Measurements from ENCODE around the gene LMTK3.

The LMTK3 gene

DNA sequence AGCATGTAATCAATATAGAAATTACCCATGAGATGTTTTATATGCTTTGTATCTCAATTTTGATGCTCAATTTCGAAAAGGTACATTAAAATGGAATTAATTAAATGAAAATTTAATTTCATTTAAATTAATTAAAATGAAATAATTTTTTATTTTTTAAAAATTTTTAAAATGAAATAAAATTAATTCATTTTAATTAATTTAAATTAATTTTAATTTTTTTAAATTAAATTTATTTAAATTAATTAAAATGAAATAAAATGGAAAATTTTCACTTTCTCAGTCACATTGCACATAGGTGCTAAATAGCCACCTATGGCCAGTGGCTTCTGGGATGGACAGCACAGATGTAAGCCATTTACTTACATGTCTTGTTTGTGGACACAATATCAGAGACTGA is 36.1 kb upstream of the LMTK3 start:
- TF ChIP-seq FOXM1 (IDR thresholded peaks at IDR 0.05; ENCODE audit: borderline replicate concordance, low read depth) = no peak
- TF ChIP-seq RAD21 (IDR thresholded peaks at IDR 0.05; ENCODE audit: low read depth) = no peak
- TF ChIP-seq, protein P1, sequence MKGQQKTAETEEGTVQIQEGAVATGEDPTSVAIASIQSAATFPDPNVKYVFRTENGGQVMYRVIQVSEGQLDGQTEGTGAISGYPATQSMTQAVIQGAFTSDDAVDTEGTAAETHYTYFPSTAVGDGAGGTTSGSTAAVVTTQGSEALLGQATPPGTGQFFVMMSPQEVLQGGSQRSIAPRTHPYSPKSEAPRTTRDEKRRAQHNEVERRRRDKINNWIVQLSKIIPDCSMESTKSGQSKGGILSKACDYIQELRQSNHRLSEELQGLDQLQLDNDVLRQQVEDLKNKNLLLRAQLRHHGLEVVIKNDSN (IDR thresholded peaks at IDR 0.05) = no peak
- TF ChIP-seq EGR1 (IDR thresholded peaks at IDR 0.05) = no peak
- TF ChIP-seq YY1 (IDR thresholded peaks at IDR 0.05; ENCODE audit: low read depth) = no peak
- no peak for TF ChIP-seq TAF1 (IDR thresholded peaks at IDR 0.05; ENCODE audit: low read depth)

DNA sequence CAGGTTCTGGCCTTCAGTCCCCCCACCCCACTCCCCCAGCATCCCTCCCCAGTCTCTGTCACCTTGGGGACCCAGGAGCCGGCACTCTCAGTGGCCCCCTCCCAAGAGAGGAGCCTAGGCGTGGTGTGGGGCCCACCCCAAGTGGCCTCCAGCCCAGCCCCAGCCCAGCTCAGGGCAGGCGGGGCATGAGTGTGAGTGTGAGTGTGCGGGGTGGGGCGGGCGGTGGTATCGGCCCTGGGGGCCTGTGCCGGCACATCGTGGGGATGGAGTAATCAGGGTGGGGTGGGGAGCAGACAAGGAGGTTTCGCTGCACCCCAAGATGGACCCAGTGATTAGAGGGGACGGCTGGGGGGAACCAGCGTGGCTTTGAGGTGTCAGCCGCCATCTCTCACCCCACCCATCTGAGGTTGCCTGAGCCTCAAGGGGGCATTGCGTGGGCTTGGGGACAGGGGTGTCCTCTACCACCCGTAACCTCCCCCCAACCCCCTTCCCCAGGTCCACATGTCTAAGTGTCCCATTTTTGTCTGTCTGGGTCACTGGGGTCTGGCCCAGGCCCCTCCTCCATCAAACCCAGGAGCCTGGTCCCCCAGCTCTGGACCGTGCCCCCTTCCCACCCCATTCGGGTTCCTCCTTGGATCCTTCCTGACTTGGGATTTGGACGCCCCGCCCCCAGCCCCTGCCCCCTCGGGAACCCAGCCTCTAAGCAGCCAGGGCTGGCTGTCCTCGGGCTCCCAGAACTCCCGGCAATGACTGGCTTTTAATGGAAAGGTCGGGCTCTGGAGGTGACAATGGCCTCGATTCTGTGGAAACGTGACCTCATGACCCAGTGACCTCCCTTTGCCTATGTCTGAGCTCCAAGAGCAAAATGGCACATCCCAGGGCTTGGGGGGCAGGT is 33.5 kb upstream of the LMTK3 start:
- no peak for TF ChIP-seq NFIC (IDR thresholded peaks at IDR 0.05)
- TF ChIP-seq RAD21 (IDR thresholded peaks at IDR 0.05; ENCODE audit: low read depth) = no peak
- TF ChIP-seq, protein P2, sequence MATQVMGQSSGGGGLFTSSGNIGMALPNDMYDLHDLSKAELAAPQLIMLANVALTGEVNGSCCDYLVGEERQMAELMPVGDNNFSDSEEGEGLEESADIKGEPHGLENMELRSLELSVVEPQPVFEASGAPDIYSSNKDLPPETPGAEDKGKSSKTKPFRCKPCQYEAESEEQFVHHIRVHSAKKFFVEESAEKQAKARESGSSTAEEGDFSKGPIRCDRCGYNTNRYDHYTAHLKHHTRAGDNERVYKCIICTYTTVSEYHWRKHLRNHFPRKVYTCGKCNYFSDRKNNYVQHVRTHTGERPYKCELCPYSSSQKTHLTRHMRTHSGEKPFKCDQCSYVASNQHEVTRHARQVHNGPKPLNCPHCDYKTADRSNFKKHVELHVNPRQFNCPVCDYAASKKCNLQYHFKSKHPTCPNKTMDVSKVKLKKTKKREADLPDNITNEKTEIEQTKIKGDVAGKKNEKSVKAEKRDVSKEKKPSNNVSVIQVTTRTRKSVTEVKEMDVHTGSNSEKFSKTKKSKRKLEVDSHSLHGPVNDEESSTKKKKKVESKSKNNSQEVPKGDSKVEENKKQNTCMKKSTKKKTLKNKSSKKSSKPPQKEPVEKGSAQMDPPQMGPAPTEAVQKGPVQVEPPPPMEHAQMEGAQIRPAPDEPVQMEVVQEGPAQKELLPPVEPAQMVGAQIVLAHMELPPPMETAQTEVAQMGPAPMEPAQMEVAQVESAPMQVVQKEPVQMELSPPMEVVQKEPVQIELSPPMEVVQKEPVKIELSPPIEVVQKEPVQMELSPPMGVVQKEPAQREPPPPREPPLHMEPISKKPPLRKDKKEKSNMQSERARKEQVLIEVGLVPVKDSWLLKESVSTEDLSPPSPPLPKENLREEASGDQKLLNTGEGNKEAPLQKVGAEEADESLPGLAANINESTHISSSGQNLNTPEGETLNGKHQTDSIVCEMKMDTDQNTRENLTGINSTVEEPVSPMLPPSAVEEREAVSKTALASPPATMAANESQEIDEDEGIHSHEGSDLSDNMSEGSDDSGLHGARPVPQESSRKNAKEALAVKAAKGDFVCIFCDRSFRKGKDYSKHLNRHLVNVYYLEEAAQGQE (IDR thresholded peaks at IDR 0.05; ENCODE audit: low read depth) = no peak
- no peak for TF ChIP-seq EGR1 (IDR thresholded peaks at IDR 0.05)
- TF ChIP-seq CREB1 (IDR thresholded peaks at IDR 0.05; ENCODE audit: low read depth) = no peak
- no peak for TF ChIP-seq TAF1 (IDR thresholded peaks at IDR 0.05; ENCODE audit: low read depth)
- no peak for TF ChIP-seq TCF12 (IDR thresholded peaks at IDR 0.05; ENCODE audit: low read depth)
- TF ChIP-seq, protein P1 (IDR thresholded peaks at IDR 0.05) = no peak
- TF ChIP-seq, protein P3, sequence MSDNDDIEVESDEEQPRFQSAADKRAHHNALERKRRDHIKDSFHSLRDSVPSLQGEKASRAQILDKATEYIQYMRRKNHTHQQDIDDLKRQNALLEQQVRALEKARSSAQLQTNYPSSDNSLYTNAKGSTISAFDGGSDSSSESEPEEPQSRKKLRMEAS (IDR thresholded peaks at IDR 0.05) = no peak
- no peak for TF ChIP-seq ZBTB7A (IDR thresholded peaks at IDR 0.05; ENCODE audit: low read depth)
- TF ChIP-seq EP300 (IDR thresholded peaks at IDR 0.05; ENCODE audit: borderline replicate concordance) = no peak
- no peak for TF ChIP-seq YY1 (IDR thresholded peaks at IDR 0.05; ENCODE audit: low read depth)
- TF ChIP-seq FOXM1 (IDR thresholded peaks at IDR 0.05; ENCODE audit: borderline replicate concordance, low read depth) = no peak
- TF ChIP-seq TEAD4 (IDR thresholded peaks at IDR 0.05) = no peak
- no peak for TF ChIP-seq CEBPB (IDR thresholded peaks at IDR 0.05)

DNA sequence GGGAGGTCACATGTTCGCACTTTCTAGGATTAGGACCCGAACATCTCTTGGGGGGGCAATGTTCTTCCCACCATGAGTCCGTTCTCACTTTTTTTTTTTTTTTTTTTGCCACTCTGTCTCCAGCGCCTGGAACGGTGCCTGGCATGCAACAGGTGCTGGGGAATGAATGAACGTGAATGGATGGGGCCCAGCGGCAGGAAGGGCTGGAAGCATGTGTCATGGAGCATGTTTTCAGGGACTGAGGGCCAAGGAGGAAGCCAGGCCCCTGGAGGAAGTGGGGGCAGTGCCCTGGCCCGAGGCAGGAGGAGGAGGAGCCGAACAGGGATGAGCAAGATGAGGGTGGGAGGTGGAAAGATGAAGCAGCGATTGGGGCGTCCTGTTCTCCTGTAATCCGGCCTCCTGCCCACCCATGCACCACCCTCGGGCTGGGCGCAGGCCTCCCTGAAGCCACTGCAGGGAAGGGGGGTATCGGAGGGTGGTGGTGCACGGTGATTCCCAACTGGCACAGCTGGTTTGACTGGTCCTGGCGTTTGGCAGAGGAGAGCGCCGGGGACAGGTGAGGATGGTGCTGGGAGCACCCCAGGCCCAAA is 31.6 kb upstream of the LMTK3 start:
- TF ChIP-seq YY1 (IDR thresholded peaks at IDR 0.05; ENCODE audit: low read depth) (peak; percentile 59; the same call in 1 of the 2 replicates), NFIC (IDR thresholded peaks at IDR 0.05) (peak; percentile 87), TCF12 (IDR thresholded peaks at IDR 0.05; ENCODE audit: low read depth) (peak; percentile 89), EP300 (IDR thresholded peaks at IDR 0.05; ENCODE audit: borderline replicate concordance) (peak; percentile 78; the same call in 1 of the 2 replicates), FOXM1 (IDR thresholded peaks at IDR 0.05; ENCODE audit: borderline replicate concordance, low read depth) (peak; percentile 28; the same call in 1 of the 2 replicates), TAF1 (IDR thresholded peaks at IDR 0.05; ENCODE audit: low read depth) (peak; percentile 41; the same call in 1 of the 2 replicates), RAD21 (IDR thresholded peaks at IDR 0.05; ENCODE audit: low read depth) (peak; percentile 1; the same call in 1 of the 2 replicates), CREB1 (IDR thresholded peaks at IDR 0.05; ENCODE audit: low read depth) (no peak), EGR1 (IDR thresholded peaks at IDR 0.05) (no peak), CEBPB (IDR thresholded peaks at IDR 0.05) (peak; percentile 24; the same call in 1 of the 2 replicates), ZBTB7A (IDR thresholded peaks at IDR 0.05; ENCODE audit: low read depth) (peak; percentile 90), TEAD4 (IDR thresholded peaks at IDR 0.05) (no peak; the same call in 1 of the 2 replicates)
- TF ChIP-seq, protein P3 (IDR thresholded peaks at IDR 0.05) = peak; percentile 78
- TF ChIP-seq, protein P2 (IDR thresholded peaks at IDR 0.05; ENCODE audit: low read depth) = no peak
- TF ChIP-seq, protein P1 (IDR thresholded peaks at IDR 0.05) = peak; percentile 34; the same call in 1 of the 2 replicates

DNA sequence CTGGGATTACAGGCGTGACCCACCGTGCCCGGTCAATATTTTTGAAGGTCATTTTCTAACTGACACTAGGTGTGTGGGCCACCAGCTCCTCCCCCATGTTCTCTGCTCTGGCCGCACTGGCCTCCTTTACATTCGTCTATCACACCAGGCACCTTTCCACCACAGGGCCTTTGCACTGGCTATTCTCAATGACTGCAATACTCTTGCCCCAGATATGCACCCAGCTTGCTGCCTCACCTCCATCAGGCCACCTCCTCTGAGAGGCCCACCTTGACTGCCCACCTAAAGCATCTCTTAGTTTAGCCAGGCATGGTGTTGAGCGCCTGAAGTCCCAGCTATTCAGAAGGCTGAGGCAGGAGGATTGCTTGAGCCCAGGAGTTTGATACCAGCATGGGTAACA is 30.2 kb upstream of the LMTK3 start:
- no peak for TF ChIP-seq EGR1 (IDR thresholded peaks at IDR 0.05)
- TF ChIP-seq TEAD4 (IDR thresholded peaks at IDR 0.05) = no peak
- no peak for TF ChIP-seq TAF1 (IDR thresholded peaks at IDR 0.05; ENCODE audit: low read depth)
- TF ChIP-seq TCF12 (IDR thresholded peaks at IDR 0.05; ENCODE audit: low read depth) = no peak
- TF ChIP-seq, protein P1 (IDR thresholded peaks at IDR 0.05) = no peak
- TF ChIP-seq FOXM1 (IDR thresholded peaks at IDR 0.05; ENCODE audit: borderline replicate concordance, low read depth) = no peak
- TF ChIP-seq NFIC (IDR thresholded peaks at IDR 0.05) = no peak
- no peak for TF ChIP-seq ZBTB7A (IDR thresholded peaks at IDR 0.05; ENCODE audit: low read depth)
